Measurements from ENCODE around the gene ZC3H4. TPM values are rescaled to one million over a fixed set of nuclear protein-coding genes. Genes with fewer than 3 reads are reported as not detected.

ZC3H4 gene
- total RNA-seq, 6 experiments from 2014 or later, result 43.9 to 66.1 (median 55.2) TPM

GRCh38 chr19:47099576-47100050, 14.0 kb downstream of the ZC3H4 start:
- TF ChIP-seq CTCF (IDR thresholded peaks at IDR 0.05), result no peak
- DNase-seq, result no peak
- H3K36me3 Mint-ChIP-seq (ENCODE audit: low read depth), result peaks cover 9% of the 10 kb centered on the region; the same call in 1 of the 2 replicates
- H3K27ac Mint-ChIP-seq, result no peak overlapping the region
- peaks cover 22% of the 10 kb centered on the region for H3K4me1 Mint-ChIP-seq (ENCODE audit: low read depth)
- no peak overlapping the region for H3K4me3 Mint-ChIP-seq
- H3K9me3 Mint-ChIP-seq, result no peaks in the 10 kb centered on the region
- no peaks in the 10 kb centered on the region for H3K27me3 Mint-ChIP-seq (ENCODE audit: insufficient read depth)

- no peak for TF ChIP-seq CTCF (IDR thresholded peaks at IDR 0.05)
- H3K27me3 Mint-ChIP-seq (ENCODE audit: insufficient read depth), result no peaks in the 10 kb centered on the region; the same call in 1 of the 2 replicates
- no peak for DNase-seq
- no peak overlapping the region for H3K27ac Mint-ChIP-seq
- H3K4me3 Mint-ChIP-seq, result no peak overlapping the region
- peaks cover 22% of the 10 kb centered on the region for H3K4me1 Mint-ChIP-seq (ENCODE audit: low read depth)
- H3K9me3 Mint-ChIP-seq, result no peaks in the 10 kb centered on the region
- H3K36me3 Mint-ChIP-seq (ENCODE audit: low read depth), result peaks cover 9% of the 10 kb centered on the region; the same call in 1 of the 2 replicates
Observed at GRCh38 chr19:47098608-47099007, 15.0 kb downstream of the ZC3H4 start.

GRCh38 chr19:47097396-47098201, 16.0 kb downstream of the ZC3H4 start:
- H3K27ac Mint-ChIP-seq, result no peak overlapping the region
- DNase-seq, result no peak
- peaks cover 15% of the 10 kb centered on the region for H3K4me1 Mint-ChIP-seq (ENCODE audit: low read depth)
- peaks cover 9% of the 10 kb centered on the region; the same call in 1 of the 2 replicates for H3K36me3 Mint-ChIP-seq (ENCODE audit: low read depth)
- H3K9me3 Mint-ChIP-seq, result no peaks in the 10 kb centered on the region
- H3K27me3 Mint-ChIP-seq (ENCODE audit: insufficient read depth), result no peaks in the 10 kb centered on the region; the same call in 1 of the 2 replicates
- no peak for TF ChIP-seq CTCF (IDR thresholded peaks at IDR 0.05)
- no peak overlapping the region for H3K4me3 Mint-ChIP-seq

GRCh38 chr19:47096721-47097120, 16.9 kb downstream of the ZC3H4 start:
- no peak for TF ChIP-seq CTCF (IDR thresholded peaks at IDR 0.05)
- Mint-ChIP-seq H3K9me3 (no peaks in the 10 kb centered on the region), H3K27ac (no peak overlapping the region), H3K4me1 (ENCODE audit: low read depth) (peaks cover 10% of the 10 kb centered on the region), H3K4me3 (no peak overlapping the region), H3K27me3 (ENCODE audit: insufficient read depth) (no peaks in the 10 kb centered on the region; the same call in none of the 2 replicates), H3K36me3 (ENCODE audit: low read depth) (peaks cover 4% of the 10 kb centered on the region; the same call in 1 of the 2 replicates)
- DNase-seq, result no peak

GRCh38 chr19:47096100-47096704, 17.4 kb downstream of the ZC3H4 start:
- H3K27ac Mint-ChIP-seq, result peak overlapping the region; percentile 58; the same call in 1 of the 2 replicates
- DNase-seq, result no peak
- no peaks in the 10 kb centered on the region for H3K9me3 Mint-ChIP-seq
- peaks cover 10% of the 10 kb centered on the region for H3K4me1 Mint-ChIP-seq (ENCODE audit: low read depth)
- no peaks in the 10 kb centered on the region; the same call in none of the 2 replicates for H3K27me3 Mint-ChIP-seq (ENCODE audit: insufficient read depth)
- no peak overlapping the region for H3K4me3 Mint-ChIP-seq
- no peak for TF ChIP-seq CTCF (IDR thresholded peaks at IDR 0.05)
- H3K36me3 Mint-ChIP-seq (ENCODE audit: low read depth), result peaks cover 4% of the 10 kb centered on the region; the same call in 1 of the 2 replicates

Measured in HFFc6 (cell line).